Measurements from ENCODE around the gene GTPBP10.

GTPBP10 gene

GRCh38 chr7:90383422-90383821, 36.9 kb downstream of the GTPBP10 start:
- DNase-seq (ENCODE audit: low spot score), result no peak

GRCh38 chr7:90383861-90384260, 37.3 kb downstream of the GTPBP10 start:
- DNase-seq (ENCODE audit: low spot score), result no peak

- DNase-seq (ENCODE audit: low spot score), result no peak
Observed at GRCh38 chr7:90384433-90384832, 37.9 kb downstream of the GTPBP10 start.

GRCh38 chr7:90387470-90388240, 41.1 kb downstream of the GTPBP10 start:
- no peak for DNase-seq (ENCODE audit: low spot score)

GRCh38 chr7:90390926-90391325, 44.4 kb downstream of the GTPBP10 start:
- no peak for DNase-seq (ENCODE audit: low spot score)

GRCh38 chr7:90391488-90391887, 45.0 kb downstream of the GTPBP10 start:
- no peak for DNase-seq (ENCODE audit: low spot score)

GRCh38 chr7:90396420-90396819, 49.9 kb downstream of the GTPBP10 start:
- DNase-seq (ENCODE audit: low spot score), result no peak

- DNase-seq (ENCODE audit: low spot score), result no peak
Observed at GRCh38 chr7:90401989-90402388, 55.5 kb downstream of the GTPBP10 start.

- no peak for DNase-seq (ENCODE audit: low spot score)
Observed at GRCh38 chr7:90402785-90403173, 56.3 kb downstream of the GTPBP10 start.

GRCh38 chr7:90403174-90404113, 56.9 kb downstream of the GTPBP10 start, which contains the start of gene CLDN12:
CLDN12 (plus strand) TSS chr7:90403461; CDS start chr7:90412677, 9,216 bp downstream.
- peak; percentile 71 for DNase-seq (ENCODE audit: low spot score)

- DNase-seq (ENCODE audit: low spot score), result no peak
Observed at GRCh38 chr7:90404777-90405176, 58.3 kb downstream of the GTPBP10 start.

GRCh38 chr7:90407484-90407821, 60.9 kb downstream of the GTPBP10 start:
- DNase-seq (ENCODE audit: low spot score), result no peak

- no peak for DNase-seq (ENCODE audit: low spot score)
Observed at GRCh38 chr7:90408142-90408541, 61.6 kb downstream of the GTPBP10 start.

- DNase-seq (ENCODE audit: low spot score), result no peak
Observed at GRCh38 chr7:90409667-90410066, 63.2 kb downstream of the GTPBP10 start.

GRCh38 chr7:90411510-90411909, 65.0 kb downstream of the GTPBP10 start:
- no peak for DNase-seq (ENCODE audit: low spot score)

GRCh38 chr7:90412458-90413184, 66.1 kb downstream of the GTPBP10 start:
- no peak for DNase-seq (ENCODE audit: low spot score)

GRCh38 chr7:90413185-90413528, 66.6 kb downstream of the GTPBP10 start:
- DNase-seq (ENCODE audit: low spot score), result no peak

GRCh38 chr7:90421651-90422050, 75.1 kb downstream of the GTPBP10 start:
- no peak for DNase-seq (ENCODE audit: low spot score)

- no peak for DNase-seq (ENCODE audit: low spot score)
Observed at GRCh38 chr7:90424720-90425119, 78.2 kb downstream of the GTPBP10 start.

GRCh38 chr7:90425376-90425775, 78.9 kb downstream of the GTPBP10 start:
- no peak for DNase-seq (ENCODE audit: low spot score)

GRCh38 chr7:90430614-90431460, 84.3 kb downstream of the GTPBP10 start:
- no peak for DNase-seq (ENCODE audit: low spot score)

- no peak for DNase-seq (ENCODE audit: low spot score)
Observed at GRCh38 chr7:90432752-90433151, 86.2 kb downstream of the GTPBP10 start.
